HG03097 (cell line): ENCODE measurements around the gene TOX3.

Experiments
- ATAC-seq: cut with Tn5 transposase; IDR thresholded peaks from one replicate; pipeline ENCODE4 v1.9.1; 2021; ENCODE audit not compliant: unreplicated experiment, low FRiP score

TOX3 gene

DNA sequence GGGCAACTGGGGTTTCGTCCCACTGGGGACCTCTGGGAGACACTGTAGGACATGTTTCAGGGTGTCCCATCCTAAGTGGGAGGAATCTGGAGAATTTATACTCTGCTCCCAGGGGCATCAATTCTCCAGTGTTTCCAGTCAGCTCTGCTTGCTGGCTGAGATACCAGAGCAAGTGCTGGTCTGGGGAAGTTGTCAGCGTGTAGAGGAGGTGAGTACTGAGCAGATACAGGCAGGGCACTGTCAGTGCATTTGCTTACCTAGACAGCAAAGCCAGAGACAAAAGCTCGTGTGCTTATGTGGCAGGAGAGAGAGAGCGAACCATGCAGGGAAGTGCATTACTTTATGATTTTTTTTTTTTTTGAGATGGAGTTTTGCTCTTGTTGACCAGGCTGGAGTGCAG is 20.2 kb upstream of the TOX3 start:
- no peak for ATAC-seq

DNA sequence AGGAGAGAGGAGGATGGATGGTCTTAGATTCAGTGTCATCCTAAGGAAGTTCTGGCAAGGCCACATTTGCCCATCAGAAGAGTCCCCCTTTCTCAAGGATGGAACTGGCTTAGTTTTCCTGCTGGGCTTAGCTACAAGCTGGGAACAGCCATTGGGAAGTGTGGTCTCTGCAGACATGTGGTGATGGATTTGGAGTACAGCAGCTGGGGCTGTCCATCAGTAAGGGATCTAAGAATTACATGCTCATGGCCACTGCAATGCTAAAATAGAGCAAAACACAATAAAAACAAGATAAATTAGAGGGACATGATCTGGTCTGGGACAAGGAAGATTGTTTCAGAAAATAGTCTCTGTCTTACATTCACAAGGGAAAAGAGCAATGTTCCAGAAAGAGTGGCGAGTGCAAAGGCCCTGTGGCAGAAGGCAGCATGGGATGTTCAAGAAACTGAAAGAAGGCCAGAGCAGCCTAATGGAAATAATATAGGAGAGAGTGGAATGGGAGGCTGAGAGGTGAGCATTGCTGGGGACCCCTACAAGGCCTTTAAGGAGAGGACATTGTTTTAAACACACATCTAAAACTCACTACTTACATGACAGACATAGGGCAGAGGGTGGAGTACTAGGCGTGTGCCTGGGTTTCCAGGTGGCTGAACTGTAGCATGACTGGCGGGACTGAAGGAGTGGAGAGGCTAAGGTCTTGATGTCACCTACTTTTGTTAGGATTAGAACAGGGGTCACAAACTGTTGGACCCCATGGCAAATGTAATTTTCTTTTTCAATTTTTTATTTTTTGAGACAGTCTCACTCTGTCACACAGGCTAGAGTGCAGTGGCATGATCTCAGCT is 17.0 kb upstream of the TOX3 start:
- ATAC-seq = no peak

DNA sequence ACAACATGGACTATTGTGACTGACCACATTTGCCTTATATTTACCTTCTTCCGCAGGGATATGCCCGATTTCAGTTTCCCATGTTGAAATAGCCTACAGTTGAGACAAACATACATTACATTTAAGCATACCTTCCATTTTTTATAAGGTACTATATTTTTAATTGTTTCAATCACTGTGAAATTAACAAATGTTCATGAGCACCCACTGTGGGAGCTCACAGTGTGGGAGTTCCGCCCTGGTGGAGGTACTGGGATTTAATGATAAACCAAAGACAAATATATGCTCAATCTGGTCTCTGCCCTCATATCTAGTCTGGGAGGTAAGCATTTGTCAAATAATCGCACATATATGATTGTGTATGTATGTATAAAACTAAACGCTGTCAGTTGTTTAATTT is 15.8 kb upstream of the TOX3 start:
- ATAC-seq = no peak

DNA sequence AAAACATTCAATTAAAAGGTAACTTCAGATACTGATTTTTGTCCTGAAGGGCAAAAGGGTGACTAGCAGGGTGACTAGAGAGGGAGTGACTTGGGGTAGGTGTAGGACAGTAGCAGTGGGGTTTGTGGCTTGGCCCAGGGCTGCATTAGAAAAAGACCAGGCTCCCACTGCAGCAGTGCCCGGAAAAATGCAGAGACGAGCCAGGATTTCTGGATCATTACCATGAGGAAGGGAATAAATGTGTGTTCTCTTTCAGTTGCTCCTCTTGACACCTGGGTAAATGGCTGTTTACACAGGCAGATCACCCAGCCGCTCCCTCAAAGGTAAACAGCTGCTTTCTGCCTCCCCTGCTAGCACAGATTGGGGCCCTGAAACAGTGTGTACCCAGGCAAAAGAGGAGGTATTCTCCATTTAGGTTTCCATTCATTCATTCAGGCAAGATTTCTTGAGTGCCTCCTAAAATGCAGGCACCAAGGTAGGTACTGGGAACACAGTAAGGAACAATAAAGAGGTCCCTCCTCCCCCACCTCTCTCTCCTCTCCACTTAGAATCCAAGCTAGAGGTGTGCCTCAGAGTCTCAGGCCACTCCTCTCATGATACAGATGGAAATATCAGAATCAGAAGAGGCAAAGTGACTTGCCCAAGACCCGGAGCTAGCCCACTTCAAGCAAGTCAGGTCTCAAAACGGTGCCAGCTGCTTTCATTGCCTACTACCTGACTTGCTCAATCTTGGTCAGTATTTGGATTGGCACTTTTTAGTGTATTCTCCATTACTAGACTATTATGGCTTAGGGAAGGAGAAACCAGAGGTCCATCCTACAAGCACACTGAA is 15.2 kb upstream of the TOX3 start:
- ATAC-seq = no peak

DNA sequence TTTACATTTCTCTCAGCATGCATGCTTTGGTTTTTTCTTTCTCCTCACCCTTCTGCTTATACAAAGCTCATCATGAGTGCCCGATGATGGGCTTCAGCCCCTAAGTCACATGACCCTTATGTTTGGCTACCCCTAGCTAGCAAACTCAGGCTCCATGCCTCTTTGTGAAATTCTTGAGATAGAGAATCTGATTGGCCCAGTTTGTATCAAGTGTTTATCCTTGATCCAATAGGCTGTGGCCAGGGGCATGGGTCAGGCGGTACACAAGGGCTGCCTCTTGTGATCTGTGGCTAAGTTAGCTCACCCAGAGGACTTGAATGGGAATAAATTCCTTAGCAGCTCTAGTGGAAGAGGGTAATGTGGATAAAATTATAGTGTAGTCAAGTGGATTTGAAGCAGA is 11.5 kb upstream of the TOX3 start:
- ATAC-seq = no peak

DNA sequence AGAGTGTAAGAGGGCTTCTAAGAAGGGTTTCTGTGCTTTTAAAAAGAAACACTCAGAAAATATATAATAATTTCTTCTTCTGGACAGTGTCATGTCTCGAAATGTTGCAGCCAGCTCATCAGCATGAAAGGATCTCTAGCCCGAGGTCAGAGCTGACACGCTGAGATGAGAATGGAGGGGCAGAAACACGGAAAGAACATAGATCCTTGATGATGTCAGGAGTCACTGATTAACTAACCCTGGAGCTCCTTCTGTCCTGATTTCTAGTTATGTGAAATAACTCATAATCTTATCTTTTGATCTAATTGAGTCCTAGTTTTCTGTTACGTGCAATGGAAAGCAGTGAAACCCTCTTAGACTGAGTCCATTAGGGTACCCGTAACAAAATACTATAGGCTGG is 10.3 kb upstream of the TOX3 start:
- no peak for ATAC-seq

DNA sequence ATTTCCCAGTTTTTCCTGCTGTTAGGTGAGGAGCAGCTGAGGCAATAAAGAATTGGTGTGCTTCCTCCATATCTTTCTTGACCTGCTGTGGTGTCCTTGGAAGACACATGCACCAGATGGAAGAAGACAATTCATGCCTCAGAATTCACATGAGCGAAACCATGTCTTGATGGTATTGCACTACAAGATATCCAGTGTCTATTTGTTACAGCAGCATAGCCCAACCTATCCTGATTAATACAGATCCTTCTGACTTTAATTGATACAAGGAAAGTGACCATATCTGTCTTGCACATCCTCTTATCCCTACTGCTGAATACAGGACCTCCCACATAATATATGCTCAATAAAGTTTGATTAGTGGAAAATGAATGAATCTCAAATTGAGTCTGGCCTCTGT is 9.1 kb upstream of the TOX3 start:
- no peak for ATAC-seq

DNA sequence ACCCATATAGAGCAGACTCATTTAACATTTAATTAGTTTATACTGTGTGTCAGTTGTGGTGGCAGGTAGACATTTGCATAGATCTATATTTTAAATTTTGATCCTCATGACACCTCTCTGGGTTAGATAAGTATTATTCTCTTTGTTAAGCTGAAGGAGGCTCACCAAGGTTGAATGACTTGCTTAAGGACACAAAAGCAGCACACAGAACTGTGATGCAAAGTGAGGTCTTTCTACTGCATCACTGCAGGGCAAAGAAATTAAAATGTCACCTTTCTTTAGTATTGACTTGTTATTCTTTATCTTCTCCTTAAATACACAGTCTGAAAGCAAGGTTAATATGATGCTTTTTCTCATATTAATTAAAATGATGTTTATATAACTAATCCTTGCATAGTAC is 8.6 kb upstream of the TOX3 start:
- no peak for ATAC-seq

DNA sequence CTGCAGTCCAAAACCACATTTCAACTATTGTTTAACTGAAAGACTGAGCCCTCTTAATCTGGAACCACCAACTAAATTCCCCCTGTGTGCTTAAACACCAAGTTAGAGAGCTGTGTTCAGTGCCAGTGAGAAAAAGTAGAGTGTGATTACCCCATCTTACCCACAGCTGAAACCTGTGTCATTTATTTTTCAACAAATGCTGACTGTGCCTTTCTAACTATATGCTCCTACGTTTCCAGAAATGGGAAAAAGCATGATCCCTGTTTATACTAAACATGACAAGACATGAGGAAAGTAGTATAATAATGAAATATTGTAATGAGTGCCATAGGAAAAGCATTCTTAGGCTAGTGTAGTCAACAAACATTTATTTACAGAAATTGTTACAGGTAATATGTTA is 7.4 kb upstream of the TOX3 start:
- no peak for ATAC-seq

DNA sequence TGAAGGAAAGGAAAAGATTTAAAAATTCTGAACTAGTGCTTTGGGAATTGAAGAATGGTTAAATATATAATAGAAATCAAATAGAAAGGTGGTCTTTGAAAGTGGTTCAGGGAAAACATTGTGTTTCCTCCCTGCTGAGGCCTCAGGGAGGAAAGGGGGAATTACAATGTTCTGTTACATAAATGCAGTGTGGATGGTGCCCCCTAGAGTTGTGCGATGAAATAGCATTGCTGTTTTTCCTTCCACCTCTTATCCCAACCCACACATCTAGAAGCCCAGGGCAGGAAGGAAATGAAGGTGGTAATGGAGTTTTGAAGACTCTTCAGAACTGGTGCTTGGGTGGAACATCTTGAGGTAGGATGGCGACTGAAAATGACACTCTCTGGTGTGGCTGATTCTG is 6.4 kb upstream of the TOX3 start:
- no peak for ATAC-seq

DNA sequence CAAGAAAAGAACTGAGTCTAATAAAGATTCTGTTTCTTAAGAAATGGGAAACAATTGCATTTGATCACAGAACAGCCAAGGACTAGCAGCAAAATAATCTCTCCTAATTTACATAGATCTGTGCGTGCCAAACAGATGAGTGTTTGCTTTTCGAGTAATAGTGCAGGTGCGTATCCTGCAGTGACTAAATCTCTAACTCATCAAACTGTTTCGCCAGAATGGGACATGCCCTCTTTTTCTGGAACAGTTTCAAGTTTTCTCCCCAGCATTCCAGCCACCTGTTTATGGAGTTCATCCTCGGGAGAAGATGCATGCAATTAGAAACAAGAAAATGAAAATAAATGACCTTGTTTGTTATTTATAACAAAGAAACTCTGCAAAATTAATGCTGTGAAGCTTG is 5.7 kb upstream of the TOX3 start:
- ATAC-seq = no peak

DNA sequence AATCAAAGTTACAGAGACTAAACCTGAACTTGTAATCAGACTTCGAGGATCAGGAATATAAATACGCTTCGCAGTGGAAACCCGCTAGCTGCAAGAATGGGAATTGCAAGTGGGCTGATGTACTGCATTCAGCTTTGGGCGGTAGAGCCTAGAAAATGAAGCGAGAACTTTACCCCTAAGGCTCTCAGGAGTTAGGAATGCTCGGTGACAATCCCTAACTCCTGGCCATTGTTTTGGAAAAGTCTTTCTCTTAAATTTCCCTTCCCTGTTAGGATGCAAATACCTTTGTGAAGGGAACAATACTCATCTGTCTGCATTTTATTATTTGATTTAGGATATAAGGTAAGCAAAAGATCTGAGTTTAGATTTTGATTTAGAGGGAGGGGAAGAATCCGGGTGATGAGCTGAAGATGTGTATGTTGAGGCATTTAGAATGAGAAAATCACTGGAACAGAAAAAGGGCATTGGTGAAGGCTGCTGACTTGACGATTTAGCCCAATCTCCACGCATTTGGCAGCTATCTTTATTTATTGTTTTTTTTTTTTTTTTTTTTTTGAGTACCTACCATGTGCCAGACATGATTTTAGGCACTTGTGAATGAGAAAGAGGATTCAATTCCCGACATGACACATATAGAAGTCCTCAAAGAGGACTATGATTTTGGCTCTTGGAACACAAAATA is 2.2 kb upstream of the TOX3 start:
- no peak for ATAC-seq

DNA sequence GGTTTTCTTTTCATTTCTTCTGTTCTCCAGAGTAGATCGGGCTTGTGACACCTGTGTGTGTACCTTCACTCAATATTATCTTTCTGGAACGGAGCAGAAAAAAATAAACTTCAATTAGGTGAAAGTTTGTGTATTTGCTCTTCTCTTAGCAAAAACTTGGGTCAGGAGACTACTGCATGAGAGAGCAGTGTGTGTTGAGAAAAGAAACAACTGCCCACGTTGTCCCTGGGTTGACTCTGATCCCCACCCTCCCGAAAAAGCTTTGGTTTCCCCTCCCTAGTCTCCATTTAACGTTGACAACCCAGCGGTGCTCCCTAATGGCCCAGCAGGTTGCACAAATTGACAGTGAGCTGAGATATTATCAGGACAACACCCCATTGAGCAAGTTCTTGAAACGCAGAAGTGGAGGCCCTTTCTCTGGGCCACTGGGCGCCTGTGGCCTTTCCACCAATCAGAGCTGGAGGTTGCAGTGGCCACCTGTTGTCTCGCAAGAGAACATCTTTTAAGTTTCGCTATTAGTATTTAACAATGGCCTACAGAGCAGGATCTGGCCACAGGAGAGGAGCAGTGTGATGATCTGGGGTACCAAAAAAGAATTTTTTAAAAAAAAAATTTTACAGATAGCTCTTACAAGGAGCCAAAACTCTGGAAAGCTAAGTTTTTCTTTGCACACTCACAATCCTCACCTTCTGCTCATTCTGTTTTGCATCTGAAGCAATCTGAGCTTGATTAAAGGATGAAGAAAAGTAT is 1.5 kb upstream of the TOX3 start:
- no peak for ATAC-seq

DNA sequence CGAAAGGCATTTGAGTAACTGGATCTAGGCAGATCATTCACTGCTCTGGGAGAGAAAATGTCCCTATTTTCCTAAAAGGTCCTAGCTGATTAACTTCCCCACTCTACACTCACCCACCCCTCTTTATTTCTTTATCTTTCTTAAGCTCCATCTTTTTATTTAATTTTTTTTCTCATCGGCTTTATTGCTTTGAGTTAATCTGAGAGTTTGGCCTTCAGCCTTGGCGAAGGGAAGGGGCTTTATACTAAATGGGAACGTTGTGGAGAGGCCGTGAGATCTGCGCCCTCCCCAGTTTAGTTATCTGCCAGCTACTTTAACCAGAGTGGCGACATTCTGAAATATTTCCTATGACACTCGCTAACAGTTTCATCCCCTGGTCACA is 882 bp upstream of the TOX3 start:
- ATAC-seq = no peak

DNA sequence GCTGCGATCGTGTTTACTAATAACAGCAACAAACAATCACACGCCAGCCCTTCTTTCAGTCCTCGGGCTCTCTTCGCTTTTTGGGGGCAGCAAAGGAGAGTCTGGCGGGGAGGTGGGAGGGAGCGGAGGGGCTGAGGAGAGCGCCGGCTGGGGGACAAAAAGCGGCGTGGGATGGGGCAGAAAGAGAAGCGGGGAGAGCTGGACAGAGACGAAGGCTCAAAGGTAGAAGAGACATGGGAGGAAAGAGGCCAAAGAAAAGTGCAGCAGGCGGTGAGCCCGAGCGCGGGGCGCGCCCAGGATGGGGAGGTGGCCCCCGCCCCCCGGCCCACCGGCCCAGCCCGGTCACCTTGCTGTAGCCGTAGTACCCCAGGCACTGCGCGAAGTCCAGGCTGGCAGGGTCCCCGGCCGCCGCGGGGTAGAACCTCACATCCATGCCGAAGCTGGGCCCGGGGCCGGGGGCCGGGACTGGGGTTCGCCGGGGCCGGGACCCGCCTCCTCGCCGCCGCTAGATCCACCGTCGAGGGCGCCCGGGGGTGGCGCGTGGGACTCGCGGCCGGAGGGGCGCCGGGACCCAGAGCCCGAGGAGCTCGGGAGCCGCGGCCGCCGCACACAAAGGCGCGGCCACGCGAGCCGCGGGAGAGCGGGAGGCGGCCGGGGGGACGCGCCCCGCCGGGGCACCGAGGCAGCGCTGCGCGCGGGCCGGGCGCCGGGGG is 496 bp downstream of the TOX3 start:
- ATAC-seq = no peak

DNA sequence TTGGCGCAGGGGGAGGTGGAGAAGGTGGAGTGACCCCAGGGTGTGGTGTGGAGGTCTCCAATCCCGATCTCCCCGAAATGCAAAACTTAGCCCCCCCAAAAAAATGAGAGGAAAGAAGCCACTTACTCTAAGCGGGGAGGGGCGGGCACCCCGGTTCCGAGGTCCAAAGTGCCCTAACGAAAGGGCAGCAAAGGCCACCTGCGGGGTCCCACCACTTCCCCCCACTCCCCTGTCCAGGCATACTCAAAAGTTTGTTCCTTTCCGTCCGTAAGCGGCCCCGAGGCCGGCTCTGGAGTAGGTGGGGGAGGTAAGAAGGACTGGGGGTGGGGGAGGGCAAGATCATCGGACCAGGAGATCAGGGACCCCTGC is 1.1 kb downstream of the TOX3 start:
- no peak for ATAC-seq

DNA sequence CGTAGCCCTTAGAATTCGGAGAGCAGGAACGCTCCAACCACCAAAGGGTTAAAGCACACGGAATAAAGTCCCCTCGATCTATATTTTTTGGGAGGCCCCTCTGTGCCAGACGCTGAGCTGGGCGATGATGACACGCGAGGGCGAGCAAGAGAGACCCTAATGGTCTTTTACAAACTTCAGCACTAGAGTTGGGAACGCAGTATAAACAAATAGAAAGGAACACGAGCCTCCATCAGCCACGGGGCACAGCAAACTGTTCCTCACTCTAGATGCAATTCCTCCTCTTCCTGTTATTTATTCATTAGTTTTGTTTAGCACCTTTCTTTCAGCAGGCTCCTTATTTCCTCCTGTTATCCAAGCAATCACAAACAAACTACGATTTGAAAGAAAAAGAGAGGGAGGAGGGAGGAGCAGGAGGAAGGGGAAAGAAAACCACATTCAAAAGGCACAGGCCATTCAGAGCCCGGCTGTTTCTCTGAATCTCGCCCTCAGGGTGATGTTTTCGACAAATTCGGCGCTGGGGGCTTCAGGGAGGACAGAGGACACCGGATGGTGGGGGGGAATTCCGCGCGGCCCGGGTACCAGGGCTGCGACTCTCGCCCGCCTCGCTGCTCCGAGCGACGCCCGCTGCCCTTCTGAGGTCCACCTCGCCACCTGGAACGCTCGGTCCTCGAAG is 1.6 kb downstream of the TOX3 start:
- no peak for ATAC-seq

DNA sequence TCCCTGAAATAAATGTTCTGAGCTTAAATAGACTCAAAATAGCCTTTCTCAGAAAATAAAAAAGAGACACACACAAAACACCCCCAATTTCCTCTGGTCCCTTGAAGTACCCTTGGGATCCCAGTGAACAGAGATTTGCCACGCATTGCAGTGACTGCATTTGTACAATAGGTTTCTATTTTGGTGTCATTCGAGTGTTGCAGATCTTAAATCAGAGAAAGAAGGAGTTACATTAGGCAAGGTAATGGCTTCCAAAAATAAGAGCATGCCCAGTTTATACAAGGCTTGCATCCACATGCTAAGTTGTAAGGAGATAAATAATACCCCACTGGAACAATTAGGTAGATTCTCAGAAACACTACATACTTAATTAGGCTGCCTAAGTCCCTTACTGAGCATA is 2.2 kb downstream of the TOX3 start:
- ATAC-seq = no peak

DNA sequence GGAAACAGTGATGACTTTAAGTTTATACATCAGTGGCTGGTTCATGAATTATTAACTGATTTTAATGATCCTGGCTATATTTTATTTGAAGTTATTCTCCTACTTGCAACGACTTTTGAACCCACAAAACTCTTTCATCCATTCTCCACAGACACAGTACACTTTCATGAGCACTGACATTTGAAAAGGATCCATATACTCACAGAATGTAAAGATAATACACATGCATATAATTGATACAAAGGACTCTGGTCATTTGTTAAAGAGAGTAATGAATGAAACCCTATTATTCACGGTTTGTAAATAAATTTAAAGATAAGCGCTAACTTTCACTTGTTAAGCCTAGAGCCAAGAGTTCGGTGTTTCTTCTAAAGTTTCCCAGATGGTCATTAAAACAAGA is 3.3 kb downstream of the TOX3 start:
- ATAC-seq = no peak

DNA sequence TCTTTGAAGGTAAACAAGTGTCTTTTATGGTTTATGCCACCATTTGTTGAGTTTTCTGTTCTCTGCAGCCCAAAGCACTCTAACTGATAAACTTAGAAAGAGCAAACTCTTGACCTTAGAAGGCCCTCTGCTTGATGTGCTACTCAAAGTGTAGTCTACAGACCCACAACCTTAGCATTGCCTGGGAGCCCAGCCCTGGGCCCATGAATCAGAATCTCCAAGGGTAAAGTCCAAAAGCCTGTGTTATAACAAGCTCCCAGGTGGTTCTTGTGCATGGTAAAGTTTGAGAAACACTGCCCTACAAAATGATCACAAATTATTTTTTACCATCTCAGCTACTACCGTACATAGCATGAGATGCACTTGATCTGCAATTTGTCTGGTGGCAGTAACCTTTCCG is 6.0 kb downstream of the TOX3 start:
- no peak for ATAC-seq
